Stimulated activated CD4-positive, alpha-beta T cell treated with anti-CD3 and anti-CD28 coated beads, Interleukin-2, amount 100 ng/mL, for 48 hours (primary cell): Measurements from ENCODE around the gene TMEM87A.
"Not testable (repeated sequence)": the region's sequence is repeated elsewhere in the genome, so short reads cannot be mapped to it uniquely, and the experiment has no call there.

Source experiments
- DNase-seq, 2 donors: peaks; one replicate each; pipeline ENCODE4 v3.0.0-alpha.2; 2020

TMEM87A gene, protein sequence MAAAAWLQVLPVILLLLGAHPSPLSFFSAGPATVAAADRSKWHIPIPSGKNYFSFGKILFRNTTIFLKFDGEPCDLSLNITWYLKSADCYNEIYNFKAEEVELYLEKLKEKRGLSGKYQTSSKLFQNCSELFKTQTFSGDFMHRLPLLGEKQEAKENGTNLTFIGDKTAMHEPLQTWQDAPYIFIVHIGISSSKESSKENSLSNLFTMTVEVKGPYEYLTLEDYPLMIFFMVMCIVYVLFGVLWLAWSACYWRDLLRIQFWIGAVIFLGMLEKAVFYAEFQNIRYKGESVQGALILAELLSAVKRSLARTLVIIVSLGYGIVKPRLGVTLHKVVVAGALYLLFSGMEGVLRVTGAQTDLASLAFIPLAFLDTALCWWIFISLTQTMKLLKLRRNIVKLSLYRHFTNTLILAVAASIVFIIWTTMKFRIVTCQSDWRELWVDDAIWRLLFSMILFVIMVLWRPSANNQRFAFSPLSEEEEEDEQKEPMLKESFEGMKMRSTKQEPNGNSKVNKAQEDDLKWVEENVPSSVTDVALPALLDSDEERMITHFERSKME

GRCh38 chr15:42272939-42273899 is at the start of gene TMEM87A, which contains the start of gene GANC:
Gene TMEM87A, minus strand, starts transcription at chr15:42273433. Its CDS starts 35 bp downstream, at chr15:42273398.
Gene GANC, plus strand, starts transcription at chr15:42273201. Its CDS starts 1,281 bp downstream, at chr15:42274482.
- DNase-seq, result peak; percentile 87 to 90

DNA sequence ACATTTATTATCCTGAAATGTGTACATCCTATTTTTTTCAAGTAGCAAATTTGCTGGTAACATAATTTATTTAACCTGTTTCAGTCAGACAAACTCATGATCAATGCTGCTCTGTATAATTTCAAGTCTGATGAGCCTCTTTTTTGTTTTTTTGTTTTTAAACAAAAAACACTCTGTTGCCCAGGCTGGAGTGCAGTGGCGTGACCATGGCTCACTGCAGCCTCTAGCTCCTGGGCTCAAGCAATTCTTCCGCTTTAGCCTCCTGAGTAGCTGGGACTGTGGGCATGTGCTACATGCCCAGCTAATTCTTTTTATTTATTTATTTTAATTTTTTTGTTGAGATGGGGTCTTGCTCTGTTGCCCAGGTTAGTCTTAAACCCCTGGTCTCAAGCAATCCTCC is 46.0 kb upstream of the TMEM87A start:
- DNase-seq, result no peak

DNA sequence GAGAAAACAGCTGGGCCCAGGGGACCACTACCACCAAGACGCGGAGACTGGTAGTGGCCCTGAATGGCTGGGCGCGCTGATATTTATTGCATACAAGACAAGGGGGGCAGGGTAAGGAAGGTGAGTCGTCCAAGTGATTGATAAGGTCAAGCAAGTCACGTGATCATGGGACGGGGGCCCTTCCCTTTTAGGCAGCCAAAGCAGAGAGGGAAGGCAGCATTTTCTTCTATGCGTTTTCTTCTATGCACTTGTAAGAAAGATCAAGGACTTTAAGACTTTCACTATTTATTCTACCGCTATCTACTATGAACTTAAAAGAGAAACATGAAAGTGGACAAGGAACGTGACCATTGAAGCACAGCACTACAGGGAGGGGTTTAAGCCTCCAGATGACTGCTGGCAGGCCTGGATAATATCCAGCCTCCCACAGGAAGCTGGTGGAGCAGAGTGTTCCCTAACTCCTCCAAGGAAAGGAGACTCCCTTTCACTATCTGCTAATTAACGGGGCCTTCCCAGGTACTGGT is 43.1 kb upstream of the TMEM87A start:
- not testable (repeated sequence) for DNase-seq

GRCh38 chr15:42315521-42315920 is 42.3 kb upstream of the TMEM87A start:
- no peak for DNase-seq

DNA sequence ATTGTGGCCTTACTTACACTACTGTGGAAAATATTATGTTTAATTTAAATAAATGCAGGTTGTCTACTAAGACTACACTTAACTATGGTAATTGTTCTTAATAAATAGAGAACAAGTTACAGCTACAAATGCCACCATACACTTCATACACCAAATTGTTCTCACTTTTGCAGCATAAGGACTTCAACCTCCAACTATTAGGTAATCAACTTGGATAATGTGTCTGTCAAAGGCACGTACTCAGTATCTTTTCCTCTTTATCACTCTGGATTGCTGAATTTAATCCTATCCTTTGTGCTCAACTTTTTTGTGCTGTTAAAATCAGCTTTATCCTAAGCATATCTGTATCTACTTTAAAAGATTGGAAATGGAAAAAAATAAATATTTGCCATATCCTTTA is 41.6 kb upstream of the TMEM87A start:
- DNase-seq, result no peak

GRCh38 chr15:42313463-42313862 is 40.2 kb upstream of the TMEM87A start:
- DNase-seq, result no peak

DNA sequence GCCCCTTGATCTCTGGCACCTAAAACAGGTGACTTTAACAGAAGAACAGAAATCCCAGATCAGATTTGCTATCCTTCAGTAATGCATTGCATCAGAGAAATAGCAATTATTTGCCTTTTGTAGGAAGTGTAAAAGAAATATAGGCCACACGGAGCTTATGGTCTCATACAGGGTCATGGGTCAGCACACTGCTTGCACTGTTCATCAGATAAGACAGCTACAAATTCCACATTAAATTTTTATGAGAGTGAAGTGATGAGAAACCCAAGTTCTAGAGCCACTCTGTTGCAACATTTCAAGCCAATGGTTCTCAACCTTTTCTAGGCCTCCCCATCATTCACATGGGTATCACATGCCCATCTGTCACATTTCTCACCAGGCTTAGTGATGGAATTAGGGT is 33.4 kb upstream of the TMEM87A start:
- no peak for DNase-seq

- not testable (repeated sequence) for DNase-seq
Observed at GRCh38 chr15:42301004-42301403, 27.8 kb upstream of the TMEM87A start.

- DNase-seq, result no peak
Observed at GRCh38 chr15:42289166-42289565, 15.9 kb upstream of the TMEM87A start.

DNA sequence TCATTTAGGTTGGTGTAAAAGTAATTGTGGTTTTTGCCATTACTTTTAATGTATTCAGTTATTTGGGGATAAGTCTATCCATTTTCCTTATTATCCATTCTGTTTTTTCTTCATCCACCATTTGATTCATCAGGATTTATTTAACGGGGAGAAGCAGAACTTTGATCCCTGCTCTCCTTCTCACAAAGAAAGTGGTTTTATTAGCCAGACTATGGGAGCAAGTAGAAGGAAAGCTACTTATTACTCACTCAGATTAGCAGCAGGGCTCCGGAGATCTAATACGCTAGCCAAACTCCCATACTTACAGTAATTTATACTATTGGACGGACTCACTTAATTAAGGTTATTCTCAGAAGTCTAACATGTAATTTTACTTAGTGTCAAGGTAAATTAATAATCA is 14.7 kb upstream of the TMEM87A start:
- no peak for DNase-seq

DNA sequence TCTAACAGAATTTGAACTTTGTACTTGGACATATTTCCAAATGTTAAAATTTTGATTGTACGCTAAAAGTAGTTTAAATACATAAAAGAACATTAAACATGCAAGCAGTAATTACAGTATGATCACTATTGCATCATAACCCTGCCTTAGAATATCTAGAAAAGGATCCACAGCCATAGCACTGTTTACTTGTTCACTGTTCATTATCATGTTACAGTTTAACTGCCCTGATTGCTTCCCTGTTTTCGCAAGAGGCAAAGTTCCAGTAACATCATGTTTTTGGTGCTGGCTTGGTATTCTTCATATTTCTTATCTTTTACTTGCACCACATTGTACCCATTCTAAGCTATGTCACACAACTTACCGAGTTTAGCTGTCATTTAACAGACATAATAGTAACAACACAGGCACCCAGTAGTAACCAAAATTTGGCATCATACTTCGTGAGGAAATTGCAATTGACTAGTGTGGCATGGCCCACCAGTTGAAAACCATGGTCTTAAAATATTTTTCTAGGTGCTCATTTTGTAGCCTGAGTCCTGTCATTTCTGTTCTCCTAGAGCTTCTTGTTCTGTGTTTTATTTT is 13.3 kb upstream of the TMEM87A start:
- DNase-seq, result no peak

- DNase-seq, result no peak
Observed at GRCh38 chr15:42285034-42285433, 11.8 kb upstream of the TMEM87A start.

GRCh38 chr15:42284551-42284950 is 11.3 kb upstream of the TMEM87A start:
- DNase-seq, result no peak

DNA sequence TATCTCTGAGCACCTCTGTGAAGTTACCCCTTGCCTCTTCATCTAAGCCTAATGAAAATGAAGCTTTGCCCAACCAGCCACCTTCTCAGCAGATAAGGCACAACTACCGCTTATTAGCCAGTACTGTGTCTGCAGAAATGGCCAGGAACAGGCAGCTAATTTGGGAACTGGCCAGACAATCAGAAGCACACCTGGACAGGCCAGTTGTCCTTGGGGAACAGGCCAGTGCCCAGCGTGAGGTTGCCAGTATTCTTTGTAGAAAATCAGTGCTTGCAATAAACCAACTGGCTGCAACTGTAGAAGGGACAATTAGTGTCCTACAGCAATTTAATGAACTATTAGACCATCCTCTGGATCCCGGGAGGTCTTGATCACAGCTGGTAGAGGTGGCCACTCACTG is 10.4 kb upstream of the TMEM87A start:
- no peak for DNase-seq

DNA sequence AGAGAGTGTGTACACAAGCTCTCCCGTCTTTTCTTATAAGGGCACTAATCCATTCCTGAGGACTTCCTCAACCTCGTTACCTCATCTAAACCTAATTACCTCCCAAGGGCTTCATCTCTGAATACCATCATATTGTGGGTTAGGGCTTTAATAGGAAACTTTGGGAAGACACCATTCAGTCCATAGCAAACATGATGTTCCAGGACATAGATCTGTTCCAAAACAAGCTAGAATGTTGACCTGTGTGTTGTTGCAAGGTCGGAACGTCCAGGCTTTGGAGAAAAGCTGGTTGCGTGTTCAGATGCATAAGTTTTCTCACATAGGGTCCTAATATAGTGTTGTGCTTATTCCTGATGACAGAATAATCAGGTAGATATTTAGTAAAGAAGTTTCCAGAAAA is 9.7 kb upstream of the TMEM87A start:
- DNase-seq, result no peak

DNA sequence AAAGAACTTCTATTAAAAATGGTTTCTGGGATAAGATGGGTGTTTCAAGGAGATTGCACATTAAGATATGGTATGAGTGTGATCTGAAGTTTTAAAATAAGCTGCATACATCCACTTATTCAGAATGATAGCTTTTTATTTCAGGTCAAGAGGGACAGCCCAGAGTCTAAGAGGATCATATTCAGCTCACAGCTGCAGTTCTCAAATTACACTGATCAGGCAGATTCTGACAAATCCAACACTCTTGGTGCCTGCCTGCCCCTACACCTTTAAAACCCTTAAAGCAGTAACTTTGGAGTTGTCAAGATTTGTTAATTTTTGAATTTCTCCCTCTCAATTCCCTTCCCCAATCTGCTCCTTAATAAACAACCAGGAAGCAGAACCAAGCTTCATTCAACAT is 9.1 kb upstream of the TMEM87A start:
- DNase-seq, result no peak

DNA sequence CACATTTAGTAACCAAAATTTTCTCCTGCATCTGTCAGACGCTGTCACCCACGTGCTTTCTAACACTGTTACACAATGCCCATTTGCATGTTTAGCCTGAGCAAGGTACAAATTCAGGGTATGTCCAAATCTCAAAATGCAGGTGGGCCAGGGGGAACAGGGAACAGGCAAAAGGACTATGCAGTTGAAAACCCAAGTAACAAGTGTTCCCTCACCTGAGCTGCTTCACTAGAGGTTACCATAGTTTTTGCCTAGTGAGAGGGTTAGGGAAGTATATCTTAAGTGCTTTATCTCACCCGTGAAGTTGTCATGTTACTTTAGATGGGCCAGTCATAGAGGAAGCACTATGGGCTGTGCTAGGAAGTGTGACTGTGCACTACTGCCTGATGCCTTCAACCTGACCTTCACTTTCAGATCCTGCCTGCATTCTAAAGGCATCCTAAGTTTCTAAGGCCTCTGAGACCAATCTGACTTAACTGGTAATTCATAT is 6.0 kb upstream of the TMEM87A start:
- no peak for DNase-seq

GRCh38 chr15:42276762-42277161 is 3.5 kb upstream of the TMEM87A start:
- no peak for DNase-seq

- DNase-seq, result no peak
Observed at GRCh38 chr15:42275780-42276391, 2.7 kb upstream of the TMEM87A start.

- DNase-seq, result no peak
Observed at GRCh38 chr15:42274702-42274989, 1.4 kb upstream of the TMEM87A start.

DNA sequence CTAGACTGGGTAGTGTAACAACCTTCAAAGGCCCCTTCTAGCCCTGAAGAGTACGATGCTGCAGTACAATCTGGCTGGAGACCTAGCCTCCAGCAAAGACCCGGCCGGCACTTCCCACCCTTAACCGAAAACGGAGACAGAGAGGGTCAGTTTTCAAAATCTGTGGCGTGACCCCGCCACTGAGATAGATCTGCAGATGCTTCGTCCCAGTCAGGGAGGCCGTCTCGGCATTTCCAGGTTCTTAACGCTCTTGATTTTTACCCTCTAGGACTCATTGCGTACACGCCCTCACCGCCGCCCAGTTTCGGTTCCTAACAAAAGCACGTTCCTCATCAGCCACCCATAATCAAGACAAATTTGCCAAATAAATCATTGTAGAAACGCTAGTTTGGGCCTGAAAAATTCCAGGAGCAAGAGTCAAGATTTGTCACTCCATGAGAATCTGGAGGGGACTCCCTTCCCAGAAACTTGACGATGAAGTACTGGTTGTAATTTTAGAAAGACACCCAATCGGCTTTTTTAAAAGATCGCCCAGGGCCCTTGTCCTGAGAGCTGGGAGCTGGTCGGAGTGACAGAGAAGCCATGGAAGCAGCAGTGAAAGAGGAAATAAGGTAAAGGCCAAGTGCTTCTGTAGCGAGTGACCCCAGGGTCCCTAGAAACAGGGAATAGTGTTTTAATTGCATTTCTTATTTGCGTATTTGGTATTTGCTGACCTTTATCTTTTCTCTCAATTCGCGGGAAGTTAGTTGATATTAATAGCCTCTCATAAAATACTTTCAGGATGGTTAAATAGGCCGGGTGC is 868 bp upstream of the TMEM87A start:
- DNase-seq, result peak; percentile 46 to 50
